Measurements from ENCODE around the gene IFNA13.
A peak's percentile ranks its signal among the peaks of the same experiment; 100 is the strongest.

IFNA13 gene

GRCh38 chr9:21357479-21358460 lies 10.1 kb downstream of the IFNA13 start:
- no peak overlapping the region for H3K4me3 ChIP-seq (replicated peaks; ENCODE audit: low read depth, low read length)
- TF ChIP-seq CTCF (IDR thresholded peaks at IDR 0.05; ENCODE audit: low read depth, low read length, missing control alignments), result no peak
- no peak for DNase-seq (ENCODE audit: extremely low read depth, low read depth)

GRCh38 chr9:21350787-21351186 lies 17.1 kb downstream of the IFNA13 start, which contains the start of gene IFNA6:
TSS of gene IFNA6 (minus strand) at chr9:21350887. CDS start at chr9:21350887, 0 bp downstream.
- H3K4me3 ChIP-seq (replicated peaks; ENCODE audit: low read depth, low read length), result no peak within 1 kb of the TSS
- no peak for DNase-seq (ENCODE audit: extremely low read depth, low read depth)

GRCh38 chr9:21348430-21348970 lies 19.4 kb downstream of the IFNA13 start:
- H3K4me3 ChIP-seq (replicated peaks; ENCODE audit: low read depth, low read length), result no peak overlapping the region
- TF ChIP-seq CTCF (IDR thresholded peaks at IDR 0.05; ENCODE audit: low read depth, low read length, missing control alignments), result no peak
- DNase-seq (ENCODE audit: extremely low read depth, low read depth), result no peak

More at GRCh38 chr9:21350787-21351186, 17.1 kb downstream of the IFNA13 start, which contains the start of gene IFNA6:
- no peak for TF ChIP-seq CTCF (IDR thresholded peaks at IDR 0.05; ENCODE audit: low read depth, low read length, missing control alignments)

- no peak overlapping the region for H3K4me3 ChIP-seq (replicated peaks; ENCODE audit: low read depth, low read length)
- no peak for DNase-seq (ENCODE audit: extremely low read depth, low read depth)
- TF ChIP-seq CTCF (IDR thresholded peaks at IDR 0.05; ENCODE audit: low read depth, low read length, missing control alignments), result no peak
Observed at GRCh38 chr9:21340735-21341134, 27.1 kb downstream of the IFNA13 start.

GRCh38 chr9:21336457-21336856 lies 31.4 kb downstream of the IFNA13 start:
- TF ChIP-seq CTCF (IDR thresholded peaks at IDR 0.05; ENCODE audit: low read depth, low read length, missing control alignments), result no peak
- DNase-seq (ENCODE audit: extremely low read depth, low read depth), result no peak
- no peak overlapping the region for H3K4me3 ChIP-seq (replicated peaks; ENCODE audit: low read depth, low read length)

- TF ChIP-seq CTCF (IDR thresholded peaks at IDR 0.05; ENCODE audit: low read depth, low read length, missing control alignments), result no peak
- DNase-seq (ENCODE audit: extremely low read depth, low read depth), result peak; percentile 66
- peak within 1 kb of the TSS; percentile 79 for H3K4me3 ChIP-seq (replicated peaks; ENCODE audit: low read depth, low read length)
Observed at GRCh38 chr9:21334701-21335632, 32.9 kb downstream of the IFNA13 start, which contains the start of gene KLHL9. TSS of gene KLHL9 (minus strand) at chr9:21335404. CDS start at chr9:21334859, 545 bp downstream.

Data from HFF-Myc (cell line).